Stimulated activated CD4-positive, alpha-beta T cell treated with anti-CD3 and anti-CD28 coated beads, Interleukin-2, amount 100 ng/mL, for 24 hours (primary cell): ENCODE measurements around the gene SLC22A2.
"Not testable (repeated sequence)": the region's sequence is repeated elsewhere in the genome, so short reads cannot be mapped to it uniquely, and the experiment has no call there.

Source experiments
- DNase-seq, 2 donors: peaks; one replicate each; pipeline ENCODE4 v3.0.0-alpha.2; 2020

SLC22A2 gene

DNA sequence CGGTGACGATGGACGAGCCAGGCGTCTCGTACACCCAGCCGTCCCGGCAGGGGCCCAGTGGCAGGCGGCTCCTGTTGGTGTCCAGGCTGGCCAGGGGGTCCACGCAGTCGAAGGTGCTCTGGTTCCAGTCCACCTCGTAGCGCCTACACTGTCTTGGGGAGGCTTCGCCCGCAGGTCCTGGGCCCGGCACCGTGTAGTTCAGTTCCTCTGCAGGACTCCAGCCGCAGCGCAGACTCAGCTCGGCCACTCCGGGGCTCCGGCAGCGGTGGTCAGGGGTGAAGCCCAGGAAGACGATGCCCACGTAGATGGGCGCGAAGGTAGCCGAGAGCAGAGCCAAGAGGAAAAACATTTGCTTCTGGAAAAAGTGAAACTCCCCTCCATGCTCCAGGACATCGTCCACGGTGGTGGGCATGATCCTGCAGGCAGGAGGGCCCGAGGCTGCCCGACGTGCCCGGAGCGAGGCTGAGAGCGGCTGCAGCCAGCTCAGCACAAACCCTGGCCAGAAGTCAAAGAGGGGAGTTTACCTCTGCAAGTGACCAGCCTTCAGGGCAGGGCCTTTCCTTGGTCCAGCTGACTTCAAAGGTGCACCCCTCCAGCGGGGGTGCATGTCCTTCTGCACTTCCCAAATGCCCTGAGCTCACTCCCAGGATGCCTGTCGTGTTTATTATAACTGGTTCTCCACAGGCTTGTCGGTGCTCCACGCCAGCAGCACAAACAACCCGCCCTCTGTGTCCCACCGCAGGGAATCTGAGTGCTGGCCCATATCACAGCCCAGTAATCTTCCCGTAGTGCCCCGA is at the start of gene SLC22A2:
Gene SLC22A2 (minus strand): TSS at position 476 of the 797 bp plus-strand sequence. CDS start 64 bp downstream, at position 412.
- no peak for DNase-seq

DNA sequence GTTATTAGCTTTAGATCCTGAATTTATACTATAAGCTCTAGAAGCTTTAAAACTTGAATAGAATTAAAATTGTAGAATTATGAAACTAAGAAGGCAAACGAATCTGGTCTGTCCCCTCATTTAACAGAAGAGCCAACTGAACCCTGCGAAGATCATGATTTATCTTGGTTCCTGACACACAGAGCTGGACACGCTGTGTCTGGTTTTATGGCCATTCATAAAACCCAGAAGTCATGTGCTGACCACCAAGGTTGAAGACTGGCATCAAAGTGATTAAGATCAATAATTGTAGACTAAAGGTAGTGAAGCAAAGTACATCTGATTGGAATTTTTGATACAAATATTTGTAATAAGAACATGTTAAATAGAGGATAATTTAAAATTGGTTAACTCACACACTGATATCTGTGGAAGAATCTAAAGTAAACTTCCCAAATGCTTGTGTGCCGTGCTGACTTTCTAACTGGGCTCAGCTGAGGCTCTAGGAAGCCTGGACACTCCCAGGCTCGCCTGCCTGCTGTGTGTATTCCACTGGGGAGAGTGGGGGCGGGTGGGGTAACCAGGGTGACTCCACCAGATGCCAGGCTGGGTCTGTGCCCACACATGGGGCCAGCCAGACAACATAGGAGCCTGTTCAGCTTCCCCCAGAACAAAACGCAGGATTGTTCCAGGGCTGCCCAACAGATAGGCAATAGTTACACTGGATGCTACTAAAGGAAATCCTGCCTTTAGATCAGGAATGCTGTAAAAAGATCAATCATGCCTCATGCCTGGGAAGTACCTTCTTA is 47.5 kb upstream of the SLC22A2 start:
- no peak for DNase-seq

DNA sequence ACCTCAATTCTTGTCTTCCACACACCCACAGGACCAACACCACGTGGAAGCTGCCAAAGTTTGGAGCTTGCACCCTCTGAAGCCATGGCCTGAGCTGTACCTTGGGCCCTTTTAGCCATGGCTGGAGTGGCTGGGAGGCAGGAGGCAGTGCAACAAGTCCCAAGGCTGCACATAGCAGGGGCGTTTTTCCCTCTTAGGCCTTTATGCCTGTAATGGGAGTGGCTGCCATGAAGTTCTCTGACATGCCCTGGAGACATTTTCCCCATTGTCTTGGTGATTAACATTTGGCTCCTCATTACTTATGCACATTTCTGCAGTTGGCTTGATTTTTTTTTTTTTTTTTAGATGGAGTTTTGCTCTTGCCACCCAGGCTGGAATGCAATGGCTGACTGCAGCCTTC is 45.2 kb upstream of the SLC22A2 start:
- no peak for DNase-seq

DNA sequence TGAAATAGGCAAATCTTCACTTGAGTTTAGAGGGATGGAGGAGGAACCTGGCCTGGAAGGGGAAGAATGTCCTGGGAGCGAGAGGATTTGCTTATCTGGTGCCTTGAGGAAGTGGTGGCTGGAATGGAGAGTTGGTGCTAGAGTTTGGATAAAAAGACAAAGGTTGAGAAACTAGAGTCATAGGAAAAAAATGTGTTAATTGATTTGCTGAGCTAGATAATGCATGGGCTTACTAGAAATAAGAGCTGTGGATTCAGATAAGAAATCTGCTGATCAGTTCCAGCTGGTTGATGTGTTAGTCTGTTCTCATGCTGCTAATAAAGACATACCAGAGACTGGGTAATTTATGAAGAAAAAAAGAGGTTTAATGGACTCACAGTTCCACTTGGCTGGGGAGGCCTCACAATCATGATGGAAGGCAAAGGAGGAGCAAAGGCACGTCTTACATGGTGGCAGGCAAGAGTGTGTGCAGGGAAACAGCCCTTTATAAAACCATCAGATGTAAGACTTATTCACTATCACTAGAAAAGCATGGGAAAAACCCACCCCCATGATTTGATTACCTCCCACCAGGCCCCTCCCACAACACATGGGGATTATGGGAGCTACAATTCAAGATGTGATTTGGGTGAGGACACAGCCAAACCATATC is 43.9 kb upstream of the SLC22A2 start:
- not testable (repeated sequence) for DNase-seq

DNA sequence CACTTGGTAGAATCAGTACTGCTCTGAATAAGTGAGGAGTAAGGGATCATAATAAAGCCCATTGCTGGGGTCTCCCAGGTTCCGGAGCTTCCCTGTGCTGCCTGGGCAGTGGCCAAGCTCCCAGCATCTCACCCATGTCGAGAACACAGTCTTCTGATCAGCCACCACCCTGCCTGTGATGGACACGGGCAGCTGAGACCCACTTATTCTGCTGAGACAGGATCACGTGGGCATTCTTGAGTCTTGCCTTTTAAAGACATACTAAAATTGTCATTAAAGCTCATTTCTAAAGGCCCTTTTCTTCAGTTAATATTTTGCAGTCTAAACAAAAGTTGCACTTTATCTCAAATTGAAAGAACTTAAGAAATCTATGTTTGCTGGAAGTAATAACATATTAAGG is 42.7 kb upstream of the SLC22A2 start:
- DNase-seq, result no peak

DNA sequence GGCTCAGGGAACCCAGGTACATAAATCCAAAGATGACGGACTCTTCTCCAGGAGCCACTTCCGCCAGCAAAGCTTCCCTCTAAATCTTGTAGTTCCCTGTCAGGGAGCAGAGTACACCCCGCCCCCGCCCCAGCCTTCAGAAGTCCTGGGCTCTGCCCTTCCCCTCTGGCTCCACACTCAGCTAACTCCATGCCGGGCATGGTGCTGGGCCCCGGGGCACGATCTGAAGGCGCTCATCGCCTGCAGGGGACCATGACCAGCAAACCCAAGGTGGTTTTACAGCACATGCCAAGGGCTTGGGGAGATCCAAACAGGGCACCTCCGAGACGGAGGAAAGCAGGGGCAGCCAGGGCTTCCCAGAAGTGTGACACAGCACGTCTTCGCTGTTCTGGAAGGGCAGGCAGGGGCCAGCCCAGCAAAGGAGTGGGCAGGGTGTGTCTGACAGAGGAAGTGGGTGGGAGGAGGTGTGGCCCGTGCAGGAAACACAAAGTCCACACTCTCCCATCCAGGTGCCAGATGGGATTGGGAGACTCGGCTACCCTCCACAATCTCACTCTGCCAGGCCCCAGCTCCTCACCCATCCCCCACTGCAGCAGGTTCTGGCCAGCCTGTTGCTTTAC is 41.6 kb upstream of the SLC22A2 start:
- DNase-seq, result no peak

DNA sequence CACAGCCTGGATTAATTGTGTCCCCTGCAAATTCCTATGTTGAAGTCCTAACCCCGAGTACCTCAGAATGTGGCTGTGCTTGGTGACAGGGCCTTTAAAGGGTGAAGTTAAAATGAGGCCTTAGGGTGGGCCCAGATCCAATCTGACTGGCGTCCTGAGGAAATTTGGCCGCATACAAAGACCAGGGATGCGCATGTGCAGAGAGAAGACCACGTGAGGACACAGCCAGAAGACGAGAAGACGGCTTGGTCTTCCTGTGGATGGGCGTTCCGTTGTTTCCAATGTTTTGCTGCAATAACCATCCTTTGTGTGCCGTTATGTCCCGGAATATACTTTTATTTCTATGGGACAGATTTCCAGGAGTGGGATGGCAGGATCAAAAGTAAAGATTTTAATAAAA is 40.9 kb upstream of the SLC22A2 start:
- DNase-seq, result no peak

DNA sequence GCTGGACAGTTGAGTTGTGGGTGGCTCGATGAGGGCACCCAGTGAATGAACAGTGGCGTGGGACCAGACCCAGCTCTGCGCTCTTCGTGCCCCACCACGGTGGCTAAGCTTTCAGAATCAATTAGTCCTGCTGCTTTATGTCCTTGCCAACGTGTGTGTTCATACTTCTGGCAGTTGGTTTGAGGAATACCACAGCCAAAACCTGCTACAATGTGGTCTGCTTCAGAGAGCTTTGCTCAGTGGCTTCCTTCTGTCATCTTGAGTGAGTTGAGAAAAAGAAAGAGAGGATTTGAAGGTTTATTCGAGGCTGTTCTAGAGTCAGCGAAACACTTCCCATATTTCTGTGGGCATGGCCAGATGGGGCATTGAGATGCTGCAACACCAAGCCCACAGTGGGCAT is 39.5 kb upstream of the SLC22A2 start:
- no peak for DNase-seq

DNA sequence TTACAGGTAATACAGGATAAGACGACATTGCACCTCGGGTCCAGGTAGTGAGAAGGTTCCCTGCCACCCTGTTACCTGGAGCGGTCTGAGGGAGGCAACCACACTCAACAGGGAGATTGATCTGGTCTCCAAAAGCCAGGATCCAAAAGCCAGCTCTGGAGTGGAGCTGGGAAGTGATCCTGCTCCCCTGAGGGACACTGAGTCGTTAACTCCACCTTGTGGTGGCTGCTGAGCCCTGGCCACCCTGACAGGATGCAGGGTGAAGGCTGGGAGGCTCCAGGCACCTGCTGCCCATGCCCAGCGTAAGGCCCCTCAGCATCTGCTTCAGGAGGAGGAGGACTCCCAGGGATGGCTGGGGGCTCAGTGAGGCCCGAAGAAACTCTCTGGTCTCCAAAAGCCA is 38.7 kb upstream of the SLC22A2 start:
- DNase-seq, result no peak

DNA sequence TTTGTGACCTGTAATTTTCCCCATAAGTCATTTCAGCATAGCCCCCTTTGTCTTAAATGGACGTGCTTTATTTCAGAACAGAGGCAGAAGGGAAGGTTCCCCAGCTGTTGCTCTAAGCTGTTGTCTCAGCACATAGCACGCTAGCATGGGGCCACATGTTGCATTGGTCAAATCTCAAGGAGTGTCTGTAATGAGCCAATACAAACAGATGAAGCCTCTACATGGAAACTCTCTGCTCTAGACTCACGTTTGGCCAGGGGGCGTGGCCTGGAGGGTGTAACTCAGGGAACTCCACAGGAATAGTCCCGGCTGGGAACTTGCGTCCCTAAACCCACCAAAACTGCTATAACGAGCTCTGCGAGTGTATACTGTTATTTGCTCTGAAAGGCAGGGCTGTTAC is 35.2 kb upstream of the SLC22A2 start:
- no peak for DNase-seq

DNA sequence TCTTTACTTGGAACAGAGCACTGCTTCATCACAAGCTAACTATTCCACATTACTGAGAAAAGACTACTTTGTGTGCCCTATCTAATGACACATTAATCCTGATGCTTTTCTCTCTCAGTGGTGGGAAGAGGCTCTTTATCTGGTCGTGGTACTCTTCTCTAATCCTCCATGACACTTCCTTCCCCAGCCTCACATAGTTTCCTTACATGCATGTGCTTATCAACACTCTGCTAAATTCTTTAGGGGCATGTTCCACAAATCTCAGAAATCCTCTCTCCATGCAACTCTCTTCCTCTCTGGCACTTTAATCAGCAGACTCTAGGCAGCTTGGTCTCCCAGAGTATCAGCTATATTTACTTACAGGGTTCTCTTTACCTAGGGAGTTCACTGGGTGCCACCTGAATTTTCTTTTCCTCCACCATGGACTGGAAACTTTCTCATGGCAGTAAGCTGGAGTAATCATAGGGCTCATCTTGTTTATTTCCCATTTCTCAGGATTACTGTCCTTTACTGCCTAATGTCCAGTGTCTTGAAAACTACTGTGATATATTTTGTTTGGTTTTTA is 27.0 kb upstream of the SLC22A2 start:
- no peak for DNase-seq

DNA sequence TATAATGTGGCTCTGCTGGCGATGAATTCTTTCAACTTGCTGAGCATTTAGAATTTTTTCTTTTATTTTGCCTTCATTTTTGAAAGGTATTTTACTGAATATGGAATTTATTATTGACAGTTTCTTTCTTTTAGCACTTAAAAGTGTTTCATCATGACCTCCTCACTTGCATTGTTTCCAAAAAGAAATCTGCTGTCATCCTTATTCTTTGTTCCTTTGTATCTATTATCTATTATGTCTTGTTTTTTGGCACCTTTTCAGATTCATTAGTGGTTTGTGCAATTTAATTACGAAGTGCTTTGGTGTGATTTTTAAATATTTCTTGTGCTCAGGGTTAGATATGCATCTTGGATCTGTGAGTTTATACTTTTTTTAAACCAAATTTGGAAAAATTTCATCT is 26.0 kb upstream of the SLC22A2 start:
- no peak for DNase-seq

DNA sequence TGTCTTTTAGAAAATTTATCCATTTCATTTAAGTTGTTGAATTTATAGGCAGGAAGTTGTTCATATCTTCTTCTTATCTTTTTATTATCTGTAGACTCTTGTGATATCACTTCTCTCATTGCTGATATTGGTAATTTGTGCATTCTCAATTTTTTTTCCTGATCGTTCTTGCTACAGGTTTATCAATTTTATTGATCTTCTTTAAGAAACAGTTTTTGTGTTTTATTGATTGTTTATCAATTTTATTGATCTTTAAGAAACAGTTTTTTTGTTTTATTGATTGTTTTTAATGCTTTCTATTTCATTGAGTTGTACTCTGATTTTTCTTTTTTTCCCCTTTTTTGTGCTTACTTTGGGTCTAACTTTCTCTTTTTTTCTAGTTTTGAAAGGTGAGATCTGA is 23.8 kb upstream of the SLC22A2 start:
- no peak for DNase-seq

DNA sequence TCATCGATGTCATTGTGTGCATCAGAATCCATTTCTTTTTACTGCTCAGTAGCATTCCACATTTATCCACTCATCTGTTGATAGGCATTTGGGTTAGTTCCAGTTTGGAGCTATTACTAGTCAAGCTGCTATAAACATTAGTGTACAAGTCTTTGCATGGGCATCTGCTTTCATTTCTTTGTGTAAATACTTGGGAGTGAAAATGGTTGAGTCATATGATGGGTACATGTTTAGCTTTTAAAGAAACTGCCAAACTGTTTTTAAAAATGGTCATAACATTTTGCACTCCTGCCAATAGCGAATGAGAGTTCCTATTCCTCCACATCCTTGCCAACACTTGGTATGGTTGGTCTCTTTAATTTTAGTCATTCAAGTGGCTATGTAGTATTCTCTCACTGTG is 21.2 kb upstream of the SLC22A2 start:
- DNase-seq, result no peak

DNA sequence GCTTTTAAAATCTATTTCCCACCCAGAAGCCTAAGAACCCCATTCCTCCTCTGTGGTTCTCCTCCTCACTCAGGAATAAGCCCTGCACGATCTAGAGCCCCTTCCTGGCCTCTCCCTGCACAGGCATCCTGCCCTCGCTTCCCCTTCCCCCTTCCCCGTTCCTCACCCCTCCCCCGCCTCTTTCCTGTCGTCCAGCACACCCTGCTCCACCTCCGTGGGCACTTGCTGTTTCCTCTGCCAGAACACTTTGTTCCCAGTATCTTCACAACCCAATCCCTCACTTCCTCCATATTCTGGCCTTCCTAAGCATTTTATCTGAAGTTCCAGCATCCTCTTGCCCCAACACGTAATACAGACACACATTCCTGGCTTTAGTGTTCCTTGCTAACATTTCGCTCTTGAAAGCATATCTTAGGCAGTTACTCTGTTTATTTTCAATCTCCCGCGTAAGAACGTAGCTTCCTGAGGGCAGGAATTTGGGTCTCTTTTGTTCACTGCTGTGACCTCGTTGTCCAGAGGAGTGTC is 20.2 kb upstream of the SLC22A2 start:
- no peak for DNase-seq

DNA sequence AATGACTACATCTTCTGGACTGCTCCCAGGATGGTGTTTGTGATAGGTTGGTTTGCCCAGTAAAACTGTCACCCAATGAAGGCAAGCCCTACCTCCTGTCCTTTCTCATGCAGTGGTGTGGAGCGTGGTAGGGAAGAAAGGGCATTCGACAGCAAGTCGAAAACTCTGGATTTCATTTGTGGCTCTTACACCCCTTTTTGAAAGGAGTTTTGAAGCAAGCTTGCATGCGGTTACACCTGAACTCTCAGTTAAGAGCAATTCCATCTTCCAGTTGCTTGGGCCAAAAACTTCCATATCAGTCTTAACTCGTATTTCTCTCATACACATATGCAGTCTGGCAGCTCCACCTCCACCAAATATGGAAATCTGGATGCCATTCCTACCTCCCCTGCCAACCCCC is 19.7 kb upstream of the SLC22A2 start:
- no peak for DNase-seq

DNA sequence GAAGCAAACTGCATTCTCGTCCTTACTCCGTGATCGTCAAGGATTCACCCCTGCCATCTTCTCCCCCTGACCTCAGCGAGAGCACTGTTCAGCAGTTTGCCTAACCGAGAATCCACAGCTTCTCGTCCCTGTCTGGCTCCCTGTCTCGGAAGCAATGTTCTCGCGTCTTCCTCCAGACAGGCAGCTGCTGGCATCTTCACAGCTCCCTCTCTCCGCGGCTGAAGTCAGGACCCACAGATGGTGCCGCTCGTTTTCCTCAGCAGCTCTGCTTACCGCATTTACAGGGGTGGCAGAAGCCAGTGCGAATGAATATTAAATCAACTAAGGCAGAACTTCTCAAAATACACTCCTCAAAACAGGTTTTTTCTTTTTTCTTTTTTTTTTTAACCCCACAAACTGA is 18.9 kb upstream of the SLC22A2 start:
- no peak for DNase-seq

DNA sequence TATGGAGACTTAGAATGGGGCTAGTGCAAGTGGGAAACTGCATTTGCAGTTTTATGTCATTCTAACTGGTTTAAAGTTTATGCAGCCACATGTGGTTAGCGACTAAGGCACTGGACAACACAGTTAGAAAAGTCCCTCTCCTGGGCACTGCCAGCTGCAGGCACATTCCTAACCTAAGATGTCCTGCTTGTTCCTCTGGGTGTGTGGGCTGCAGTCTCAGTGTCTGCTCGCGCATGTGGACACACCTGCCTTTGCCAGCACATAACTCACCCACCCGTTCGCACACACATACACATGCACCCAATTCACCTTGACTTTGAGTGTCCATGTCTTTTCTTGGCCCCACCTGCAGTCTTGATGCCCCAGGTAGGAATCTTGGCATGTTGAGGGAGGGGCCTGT is 18.5 kb upstream of the SLC22A2 start:
- no peak for DNase-seq

DNA sequence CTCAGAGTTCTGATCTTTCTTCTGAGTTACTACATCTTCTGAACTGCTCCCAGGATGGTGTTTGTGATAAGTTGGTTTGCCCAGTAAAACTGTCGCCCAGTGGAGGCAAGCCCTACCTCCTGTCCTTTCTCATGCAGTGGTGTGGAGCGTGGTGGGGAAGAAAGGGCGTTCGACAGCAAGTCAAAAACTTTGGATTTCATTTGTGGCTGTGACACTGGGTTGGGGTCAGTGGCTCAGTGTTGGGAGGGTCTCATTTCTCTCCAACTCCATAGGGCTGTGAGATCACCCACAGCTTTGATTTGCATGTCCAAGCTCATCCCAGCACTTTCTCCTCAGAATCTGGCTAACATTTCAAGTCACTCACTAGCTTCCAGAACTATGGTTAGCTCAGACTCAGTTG is 17.5 kb upstream of the SLC22A2 start:
- no peak for DNase-seq

DNA sequence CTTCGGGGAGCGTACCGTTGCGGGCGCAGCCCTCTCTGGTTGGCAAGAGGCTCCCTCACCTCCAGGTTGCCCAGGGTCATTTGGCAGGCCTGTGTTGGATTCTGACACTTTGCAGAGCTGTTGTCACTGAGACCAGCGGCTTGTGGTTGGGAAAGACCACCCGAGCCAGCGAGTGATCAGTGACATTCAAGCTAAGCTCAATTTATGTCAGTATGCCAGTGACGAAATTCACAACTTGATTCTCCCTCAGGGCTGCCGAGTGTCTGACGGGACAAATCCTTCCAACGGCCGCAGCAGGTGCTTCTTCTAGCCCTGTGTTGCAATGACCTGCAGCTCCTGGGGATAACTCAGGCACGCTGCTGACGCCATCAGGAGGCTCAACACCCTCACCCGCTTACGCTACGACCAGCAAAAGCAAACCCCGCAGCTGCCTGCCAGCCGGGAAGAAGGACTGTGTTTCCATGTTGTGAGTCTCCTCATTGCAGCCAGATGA is 16.9 kb upstream of the SLC22A2 start:
- no peak for DNase-seq

DNA sequence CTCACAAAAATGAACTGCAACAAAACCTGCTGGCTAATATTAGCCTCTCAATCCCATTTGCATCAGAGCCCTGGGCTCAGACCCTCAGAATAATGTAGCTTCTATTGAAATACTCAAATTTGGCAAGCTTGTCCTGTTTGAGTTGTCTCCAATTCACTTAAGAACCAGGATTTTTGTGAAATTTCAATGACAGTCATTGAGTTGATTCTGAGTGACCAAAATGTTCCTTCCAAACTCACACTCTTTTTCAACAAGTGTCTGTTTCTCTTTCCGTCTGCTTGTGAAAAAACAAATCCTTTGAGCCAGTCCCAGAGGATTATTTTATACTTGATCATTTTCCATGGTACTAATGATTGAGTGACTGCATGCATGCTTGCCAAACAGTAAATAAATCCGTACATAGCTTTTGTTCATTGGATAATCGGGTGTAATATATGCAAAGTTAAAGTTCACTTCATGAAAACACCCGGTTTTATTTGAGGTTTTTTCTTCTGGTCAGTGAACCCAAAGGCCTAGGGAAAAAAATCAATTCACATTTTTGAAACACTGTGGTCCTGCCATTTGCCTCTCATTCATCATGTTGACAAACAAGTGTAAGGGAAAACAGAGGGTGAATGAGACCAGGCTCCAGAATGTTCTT is 16.4 kb upstream of the SLC22A2 start:
- no peak for DNase-seq

DNA sequence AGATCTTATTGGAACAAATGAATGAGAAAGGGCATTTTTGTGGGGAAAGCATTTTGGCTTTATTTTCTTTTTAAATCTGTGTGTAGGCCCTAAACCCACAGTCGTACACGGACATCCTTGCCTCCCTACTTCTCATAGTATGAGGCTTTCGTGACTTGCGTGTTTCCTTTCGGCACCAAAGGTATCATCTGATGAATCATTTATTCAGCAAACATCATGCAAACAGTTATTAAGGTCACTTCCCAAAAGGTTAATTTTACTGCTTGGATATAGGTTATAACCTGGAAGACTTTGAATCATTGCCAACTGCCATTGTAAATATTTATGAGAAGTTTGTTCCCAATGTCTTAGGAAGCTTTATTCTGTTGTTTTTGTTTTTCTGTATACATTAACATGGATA is 15.1 kb upstream of the SLC22A2 start:
- no peak for DNase-seq
